ENCODE results near the gene C11orf58. TPM values are rescaled to one million over a fixed set of nuclear protein-coding genes. Genes with fewer than 3 reads are reported as not detected.

Gene C11orf58
- total and polyA plus RNA-seq, 2 experiments from 2014 or later, result 164 to 280 TPM

- Histone ChIP-seq H3K9me2 (ENCODE audit: insufficient read depth) (peaks cover 6% of the 10 kb centered on the region; the same call in 1 of the 2 replicates), H2AFZ (peak overlapping the region; percentile 11; the same call in 1 of the 2 replicates), H3K79me2 (replicated peaks; ENCODE audit: insufficient read depth) (no peaks in the 10 kb centered on the region), H4K20me1 (replicated peaks; ENCODE audit: insufficient read depth) (no peaks in the 10 kb centered on the region), H3K4me1 (ENCODE audit: insufficient read depth) (peaks cover 4% of the 10 kb centered on the region; the same call in 1 of the 2 replicates), H3F3A (replicated peaks; ENCODE audit: low read depth) (no peaks in the 10 kb centered on the region), H3K4me3 (no peak overlapping the region), H3K36me3 (ENCODE audit: insufficient read depth) (no peaks in the 10 kb centered on the region), H3K27me3 (ENCODE audit: insufficient read depth) (no peaks in the 10 kb centered on the region), H3K27ac (ENCODE audit: low read depth) (no peak overlapping the region), H3K4me2 (no peak overlapping the region)
- Mint-ChIP-seq H3K27ac (no peak overlapping the region), H3K36me3 (ENCODE audit: low read depth) (no peaks in the 10 kb centered on the region), H3K4me3 (no peak overlapping the region), H3K4me1 (peaks cover 9% of the 10 kb centered on the region), H3K9me3 (no peaks in the 10 kb centered on the region), H3K27me3 (ENCODE audit: insufficient read depth, low read depth, poor library complexity) (peaks cover 2% of the 10 kb centered on the region)
- TF ChIP-seq NANOG (IDR thresholded peaks at IDR 0.05; ENCODE audit: borderline replicate concordance), result no peak
- TF ChIP-seq CTCF (conservative IDR thresholded peaks at IDR 0.05; ENCODE audit: low read depth in 2 of 2), result no peak
- no peak for TF ChIP-seq STAT1 (IDR thresholded peaks at IDR 0.05; ENCODE audit: unreplicated experiment)
- no peak for TF ChIP-seq ETS1 (IDR thresholded peaks at IDR 0.05)
- TF ChIP-seq ZNF331 (CRISPR knock-in tag; IDR thresholded peaks at IDR 0.05; ENCODE audit: low read depth), result no peak
- no peak for TF ChIP-seq CREB1 (CRISPR knock-in tag; IDR thresholded peaks at IDR 0.05; ENCODE audit: low read depth)
- no peak for TF ChIP-seq EZH2 (IDR thresholded peaks at IDR 0.05; ENCODE audit: low read depth, unreplicated experiment)
- no peak for TF ChIP-seq EZH2phosphoT487 (IDR thresholded peaks at IDR 0.05; ENCODE audit: unreplicated experiment)
- TF ChIP-seq ZNF114 (CRISPR knock-in tag; IDR thresholded peaks at IDR 0.05), result no peak
- TF ChIP-seq POLR2AphosphoS5 (IDR thresholded peaks at IDR 0.05; ENCODE audit: low read depth), result no peak
- no peak for TF ChIP-seq ZNF462 (CRISPR knock-in tag; IDR thresholded peaks at IDR 0.05)
- no peak for TF ChIP-seq JUNB (IDR thresholded peaks at IDR 0.05; ENCODE audit: unreplicated experiment)
- no peak for TF ChIP-seq REST (IDR thresholded peaks at IDR 0.05; ENCODE audit: unreplicated experiment)
- DNase-seq (ENCODE audit: low spot score) (no peak), ATAC-seq (no peak)
These were observed 48.4 kb upstream of the C11orf58 start for GRCh38 chr11:16690086-16690485.

All from GM23338 (cell line).